ENCODE results near the gene ELOVL1.

- TF ChIP-seq, protein P1, sequence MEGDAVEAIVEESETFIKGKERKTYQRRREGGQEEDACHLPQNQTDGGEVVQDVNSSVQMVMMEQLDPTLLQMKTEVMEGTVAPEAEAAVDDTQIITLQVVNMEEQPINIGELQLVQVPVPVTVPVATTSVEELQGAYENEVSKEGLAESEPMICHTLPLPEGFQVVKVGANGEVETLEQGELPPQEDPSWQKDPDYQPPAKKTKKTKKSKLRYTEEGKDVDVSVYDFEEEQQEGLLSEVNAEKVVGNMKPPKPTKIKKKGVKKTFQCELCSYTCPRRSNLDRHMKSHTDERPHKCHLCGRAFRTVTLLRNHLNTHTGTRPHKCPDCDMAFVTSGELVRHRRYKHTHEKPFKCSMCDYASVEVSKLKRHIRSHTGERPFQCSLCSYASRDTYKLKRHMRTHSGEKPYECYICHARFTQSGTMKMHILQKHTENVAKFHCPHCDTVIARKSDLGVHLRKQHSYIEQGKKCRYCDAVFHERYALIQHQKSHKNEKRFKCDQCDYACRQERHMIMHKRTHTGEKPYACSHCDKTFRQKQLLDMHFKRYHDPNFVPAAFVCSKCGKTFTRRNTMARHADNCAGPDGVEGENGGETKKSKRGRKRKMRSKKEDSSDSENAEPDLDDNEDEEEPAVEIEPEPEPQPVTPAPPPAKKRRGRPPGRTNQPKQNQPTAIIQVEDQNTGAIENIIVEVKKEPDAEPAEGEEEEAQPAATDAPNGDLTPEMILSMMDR (IDR thresholded peaks at IDR 0.05), result no peak
- no peak for TF ChIP-seq POLR2A (IDR thresholded peaks at IDR 0.05)
These were observed 34.5 kb upstream of the ELOVL1 start for GRCh38 chr1:43402089-43402865.
